IgD-negative memory B cell (primary cell): Measurements from ENCODE around the gene IFI44. TPM values are rescaled to one million over a fixed set of nuclear protein-coding genes. Genes with fewer than 3 reads are reported as not detected.
A peak's percentile ranks its signal among the peaks of the same experiment; 100 is the strongest.

Experiments
- H3K27ac Mint-ChIP-seq, 3 donors: one replicate each; pipeline ENCODE4 v1.8.0; 2020 to 2022; ENCODE audit warnings: mild to moderate bottlenecking in 3 of 3, mixed read lengths in 3 of 3, moderate library complexity in 1 of 3
- H3K27me3 Mint-ChIP-seq: one replicate; pipeline ENCODE4 v1.8.0; 2021; ENCODE audit warnings: mixed read lengths
- H3K36me3 Mint-ChIP-seq: one replicate; pipeline ENCODE4 v1.8.0; 2020; ENCODE audit warnings: mild to moderate bottlenecking, mixed read lengths
- H3K4me1 Mint-ChIP-seq, 3 donors: one replicate each; pipeline ENCODE4 v1.8.0; 2020 to 2022; ENCODE audit warnings: mixed read lengths in 3 of 3, mild to moderate bottlenecking in 1 of 3
- H3K4me3 Mint-ChIP-seq, 4 donors: one replicate each; pipeline ENCODE4 v1.8.0; 2020 to 2022; ENCODE audit warnings: mild to moderate bottlenecking in 4 of 4, mixed read lengths in 4 of 4, moderate library complexity in 3 of 4
- H3K9me3 Mint-ChIP-seq, 3 donors: one replicate each; pipeline ENCODE4 v1.8.0; 2020 to 2021; ENCODE audit warnings: mixed read lengths in 3 of 3, mild to moderate bottlenecking in 1 of 3
- polyA plus RNA-seq: library from polyadenylated mRNA; unstranded; fragments of 300-500 nt; fragmentation: Illumina TruSeq; gene quantifications from one replicate; pipeline ENCODE4 v1.2.3, GENCODE V29; 2021

The IFI44 gene
- polyA plus RNA-seq, 1 donor from 2014 or later: 5.4 TPM

- H3K9me3 Mint-ChIP-seq: no peaks in the 10 kb centered on the region
- no peak overlapping the region for H3K27ac Mint-ChIP-seq
- no peaks in the 10 kb centered on the region for H3K27me3 Mint-ChIP-seq
- H3K4me1 Mint-ChIP-seq: peaks cover 0 to 2% (median under 1%) of the 10 kb centered on the region in 3 donors
- H3K4me3 Mint-ChIP-seq: no peak overlapping the region
- no peaks in the 10 kb centered on the region for H3K36me3 Mint-ChIP-seq
Observed at GRCh38 chr1:78673120-78673519, 23.5 kb downstream of the IFI44 start.

GRCh38 chr1:78676347-78676982 is 26.8 kb downstream of the IFI44 start:
- Mint-ChIP-seq H3K4me1 (peaks cover 0 to 1% (median 0%) of the 10 kb centered on the region in 3 donors), H3K9me3 (no peaks in the 10 kb centered on the region), H3K4me3 (no peak overlapping the region), H3K27me3 (peaks cover 2% of the 10 kb centered on the region), H3K36me3 (no peaks in the 10 kb centered on the region), H3K27ac (no peak overlapping the region)

GRCh38 chr1:78676993-78677392 is 27.4 kb downstream of the IFI44 start:
- no peaks in the 10 kb centered on the region for H3K9me3 Mint-ChIP-seq
- peaks cover 0 to 1% (median 0%) of the 10 kb centered on the region in 3 donors for H3K4me1 Mint-ChIP-seq
- H3K36me3 Mint-ChIP-seq: no peaks in the 10 kb centered on the region
- H3K27ac Mint-ChIP-seq: no peak overlapping the region
- peaks cover 2% of the 10 kb centered on the region for H3K27me3 Mint-ChIP-seq
- no peak overlapping the region for H3K4me3 Mint-ChIP-seq

- Mint-ChIP-seq H3K4me1 (peaks cover 0 to 1% (median 0%) of the 10 kb centered on the region in 3 donors), H3K27me3 (peaks cover 2% of the 10 kb centered on the region), H3K4me3 (no peak overlapping the region), H3K27ac (peak overlapping the region in 1 of 3 donors; percentile 30), H3K9me3 (no peaks in the 10 kb centered on the region), H3K36me3 (no peaks in the 10 kb centered on the region)
Observed at GRCh38 chr1:78677788-78678187, 28.2 kb downstream of the IFI44 start.

- Mint-ChIP-seq H3K4me3 (peak overlapping the region in 1 of 4 donors; percentile 25), H3K27ac (peak overlapping the region in 1 of 3 donors; percentile 30), H3K36me3 (no peaks in the 10 kb centered on the region), H3K4me1 (peaks cover 0 to 3% (median 0%) of the 10 kb centered on the region in 3 donors), H3K9me3 (no peaks in the 10 kb centered on the region), H3K27me3 (peaks cover 2% of the 10 kb centered on the region)
Observed at GRCh38 chr1:78678324-78678723, 28.7 kb downstream of the IFI44 start.

- Mint-ChIP-seq H3K36me3 (no peaks in the 10 kb centered on the region), H3K4me3 (no peak overlapping the region), H3K9me3 (no peaks in the 10 kb centered on the region), H3K27me3 (peaks cover 6% of the 10 kb centered on the region), H3K27ac (no peak overlapping the region), H3K4me1 (peaks cover 0 to 3% (median 0%) of the 10 kb centered on the region in 3 donors)
Observed at GRCh38 chr1:78681265-78681664, 31.6 kb downstream of the IFI44 start.

- no peaks in the 10 kb centered on the region for H3K36me3 Mint-ChIP-seq
- H3K27ac Mint-ChIP-seq: no peak overlapping the region
- peaks cover 9% of the 10 kb centered on the region for H3K27me3 Mint-ChIP-seq
- no peaks in the 10 kb centered on the region for H3K9me3 Mint-ChIP-seq
- H3K4me1 Mint-ChIP-seq: peaks cover 0 to 3% (median 0%) of the 10 kb centered on the region in 3 donors
- H3K4me3 Mint-ChIP-seq: no peak overlapping the region
Observed at GRCh38 chr1:78682496-78682895, 32.9 kb downstream of the IFI44 start.

GRCh38 chr1:78683079-78683478 is 33.4 kb downstream of the IFI44 start:
- peaks cover 0 to 3% (median 0%) of the 10 kb centered on the region in 3 donors for H3K4me1 Mint-ChIP-seq
- H3K36me3 Mint-ChIP-seq: no peaks in the 10 kb centered on the region
- H3K9me3 Mint-ChIP-seq: no peaks in the 10 kb centered on the region
- H3K27me3 Mint-ChIP-seq: peaks cover 9% of the 10 kb centered on the region
- H3K4me3 Mint-ChIP-seq: no peak overlapping the region
- no peak overlapping the region for H3K27ac Mint-ChIP-seq

- H3K27ac Mint-ChIP-seq: no peak overlapping the region
- H3K36me3 Mint-ChIP-seq: no peaks in the 10 kb centered on the region
- peaks cover 10% of the 10 kb centered on the region for H3K27me3 Mint-ChIP-seq
- peaks cover 0 to 2% (median 0%) of the 10 kb centered on the region in 3 donors for H3K4me1 Mint-ChIP-seq
- no peaks in the 10 kb centered on the region for H3K9me3 Mint-ChIP-seq
- no peak overlapping the region for H3K4me3 Mint-ChIP-seq
Observed at GRCh38 chr1:78687315-78687714, 37.7 kb downstream of the IFI44 start.

- Mint-ChIP-seq H3K27ac (no peak overlapping the region), H3K4me1 (peaks cover 0 to 2% (median 0%) of the 10 kb centered on the region in 3 donors), H3K4me3 (no peak overlapping the region), H3K36me3 (no peaks in the 10 kb centered on the region), H3K27me3 (peaks cover 10% of the 10 kb centered on the region), H3K9me3 (no peaks in the 10 kb centered on the region)
Observed at GRCh38 chr1:78687914-78688313, 38.3 kb downstream of the IFI44 start.

GRCh38 chr1:78688697-78689096 is 39.1 kb downstream of the IFI44 start:
- no peaks in the 10 kb centered on the region for H3K4me1 Mint-ChIP-seq
- no peaks in the 10 kb centered on the region for H3K9me3 Mint-ChIP-seq
- H3K27me3 Mint-ChIP-seq: peaks cover 11% of the 10 kb centered on the region
- H3K4me3 Mint-ChIP-seq: no peak overlapping the region
- no peak overlapping the region for H3K27ac Mint-ChIP-seq
- no peaks in the 10 kb centered on the region for H3K36me3 Mint-ChIP-seq

- H3K4me1 Mint-ChIP-seq: no peaks in the 10 kb centered on the region
- no peak overlapping the region for H3K27ac Mint-ChIP-seq
- no peak overlapping the region for H3K4me3 Mint-ChIP-seq
- H3K36me3 Mint-ChIP-seq: no peaks in the 10 kb centered on the region
- peaks cover 9% of the 10 kb centered on the region for H3K27me3 Mint-ChIP-seq
- H3K9me3 Mint-ChIP-seq: no peaks in the 10 kb centered on the region
Observed at GRCh38 chr1:78690516-78690915, 40.9 kb downstream of the IFI44 start.

GRCh38 chr1:78691995-78692747 is 42.5 kb downstream of the IFI44 start:
- Mint-ChIP-seq H3K4me3 (no peak overlapping the region), H3K27me3 (peaks cover 5% of the 10 kb centered on the region), H3K4me1 (no peaks in the 10 kb centered on the region), H3K9me3 (no peaks in the 10 kb centered on the region), H3K36me3 (no peaks in the 10 kb centered on the region), H3K27ac (no peak overlapping the region)

GRCh38 chr1:78699813-78700212 is 50.2 kb downstream of the IFI44 start:
- Mint-ChIP-seq H3K4me1 (no peaks in the 10 kb centered on the region), H3K4me3 (no peak overlapping the region), H3K36me3 (peaks cover 2% of the 10 kb centered on the region), H3K9me3 (peaks cover 4 to 8% (median 7%) of the 10 kb centered on the region in 3 donors), H3K27ac (no peak overlapping the region), H3K27me3 (no peaks in the 10 kb centered on the region)

- Mint-ChIP-seq H3K4me1 (no peaks in the 10 kb centered on the region), H3K4me3 (no peak overlapping the region), H3K9me3 (peaks cover 4 to 7% (median 6%) of the 10 kb centered on the region in 3 donors), H3K27me3 (no peaks in the 10 kb centered on the region), H3K27ac (no peak overlapping the region), H3K36me3 (peaks cover 2% of the 10 kb centered on the region)
Observed at GRCh38 chr1:78702426-78702825, 52.8 kb downstream of the IFI44 start.

GRCh38 chr1:78703806-78704205 is 54.2 kb downstream of the IFI44 start:
- Mint-ChIP-seq H3K4me1 (no peaks in the 10 kb centered on the region), H3K36me3 (peaks cover 2% of the 10 kb centered on the region), H3K27me3 (no peaks in the 10 kb centered on the region), H3K4me3 (no peak overlapping the region), H3K27ac (no peak overlapping the region), H3K9me3 (peaks cover 4 to 7% (median 6%) of the 10 kb centered on the region in 3 donors)
